Esophagus muscularis mucosa (tissue), 4 donors: ENCODE measurements around the gene RNU5D-1. TPM values are rescaled to one million over a fixed set of nuclear protein-coding genes. Genes with fewer than 3 reads are reported as not detected.
"Not testable (repeated sequence)": the region's sequence is repeated elsewhere in the genome, so short reads cannot be mapped to it uniquely, and the experiment has no call there.

Experiments
- DNase-seq: peaks from one replicate; pipeline ENCODE4 v3.0.0-alpha.2; 2017; ENCODE audit errors: extremely low spot score
- H3K27ac ChIP-seq, 4 donors: fragments of 200-600 bp; sonication (generic); replicated peaks in 1 of 4; 1 replicate in 3 of 4; 2 replicates in 1 of 4; pipeline ENCODE4 v1.5.1; 2016 to 2019; ENCODE audit warnings: mild to moderate bottlenecking in 1 of 4
- H3K27me3 ChIP-seq, 4 donors: fragments of 200-600 bp; sonication (generic); one replicate each; pipeline versions ENCODE4 v1.5.1 to v1.6.0; 2016 to 2019
- H3K36me3 ChIP-seq, 4 donors: fragments of 200-600 bp; sonication (generic); one replicate each; pipeline ENCODE4 v1.5.1; 2016 to 2019
- H3K4me1 ChIP-seq, 4 donors: fragments of 200-600 bp; sonication (generic); one replicate each; pipeline ENCODE4 v1.5.1; 2016 to 2019
- H3K4me3 ChIP-seq, 4 donors: fragments of 200-600 bp; sonication (generic); 1 replicate in 2 of 4; 2 replicates in 2 of 4; pipeline ENCODE4 v1.5.1; 2016 to 2019; ENCODE audit warnings: mild to moderate bottlenecking in 4 of 4, moderate library complexity in 1 of 4
- H3K9me3 ChIP-seq, 4 donors: fragments of 200-600 bp; sonication (generic); 1 replicate in 3 of 4; 2 replicates in 1 of 4; pipeline ENCODE4 v1.5.1; 2016 to 2019
- EP300 ChIP-seq: sonication (generic); formaldehyde crosslinking; IDR thresholded peaks from one replicate; pipeline ENCODE4 v1.6.1; 2017; ENCODE audit warnings: antibody characterized with exemption
- POLR2A ChIP-seq: fragments of 450-650 bp; IDR thresholded peaks from one replicate; pipeline ENCODE4 v1.6.1; 2017; ENCODE audit warnings: antibody characterized with exemption, moderate library complexity, mild to moderate bottlenecking, low read depth
- POLR2AphosphoS5 ChIP-seq, 2 donors: sonication (generic); formaldehyde crosslinking; IDR thresholded peaks; one replicate each; pipeline ENCODE4 v1.6.1; 2017; ENCODE audit warnings: antibody characterized with exemption in 2 of 2
- WGBS: methylation state at CpG from one replicate; pipeline ENCODE4 v1.1.5; 2018; 5-methylcytosine and 5-hydroxymethylcytosine counted together
- intact Hi-C: fragments of 100-400 bp; cut with DNase I; formaldehyde crosslinking; loops from one replicate; pipeline ENCODE4 v1.15.1; 2023
- total RNA-seq, 4 donors: library from RNA; depleted of rRNA; stranded (reverse); fragments of >200 nt; gene quantifications; one replicate each; pipeline versions ENCODE4 v1.1.0 to v1.2.1, GENCODE V29; 2016
- TF ChIP-seq, protein P1 (sequence below), 3 experiments: fragments of 200-600 bp in 2 of 3; fragments of 450-650 bp in 1 of 3; sonication (generic) in 2 of 3; IDR thresholded peaks; one replicate each; pipeline ENCODE4 v1.5.1; 2017 to 2019; ENCODE audit warnings: antibody characterized with exemption in 3 of 3, mild to moderate bottlenecking in 2 of 3, moderate library complexity in 1 of 3

Gene RNU5D-1
- total RNA-seq, 4 donors from 2014 or later: not detected

DNA sequence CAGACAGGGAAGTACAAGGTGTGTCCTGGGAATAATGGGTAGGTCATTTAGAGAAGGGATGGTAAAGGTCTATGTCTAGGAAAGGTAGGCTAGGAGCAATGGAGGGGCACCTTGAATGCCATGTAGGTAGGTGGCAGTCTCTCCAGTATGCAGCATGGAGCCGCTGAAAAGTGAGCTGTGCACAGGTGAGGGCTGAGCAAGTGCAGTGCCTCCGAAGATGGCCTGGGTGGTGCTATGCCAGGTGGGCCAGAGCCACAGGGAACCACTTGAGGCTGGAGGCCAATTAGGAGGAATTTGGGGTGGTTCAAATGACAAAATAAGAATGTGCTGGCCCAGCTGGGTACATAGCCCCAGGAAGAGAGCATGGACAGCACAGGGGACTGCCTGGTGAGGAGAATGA is 25.0 kb downstream of the RNU5D-1 start:
- H3K27me3 ChIP-seq: no peaks in the 10 kb centered on the region
- TF ChIP-seq POLR2AphosphoS5 (IDR thresholded peaks at IDR 0.05): no peak
- TF ChIP-seq, protein P1, sequence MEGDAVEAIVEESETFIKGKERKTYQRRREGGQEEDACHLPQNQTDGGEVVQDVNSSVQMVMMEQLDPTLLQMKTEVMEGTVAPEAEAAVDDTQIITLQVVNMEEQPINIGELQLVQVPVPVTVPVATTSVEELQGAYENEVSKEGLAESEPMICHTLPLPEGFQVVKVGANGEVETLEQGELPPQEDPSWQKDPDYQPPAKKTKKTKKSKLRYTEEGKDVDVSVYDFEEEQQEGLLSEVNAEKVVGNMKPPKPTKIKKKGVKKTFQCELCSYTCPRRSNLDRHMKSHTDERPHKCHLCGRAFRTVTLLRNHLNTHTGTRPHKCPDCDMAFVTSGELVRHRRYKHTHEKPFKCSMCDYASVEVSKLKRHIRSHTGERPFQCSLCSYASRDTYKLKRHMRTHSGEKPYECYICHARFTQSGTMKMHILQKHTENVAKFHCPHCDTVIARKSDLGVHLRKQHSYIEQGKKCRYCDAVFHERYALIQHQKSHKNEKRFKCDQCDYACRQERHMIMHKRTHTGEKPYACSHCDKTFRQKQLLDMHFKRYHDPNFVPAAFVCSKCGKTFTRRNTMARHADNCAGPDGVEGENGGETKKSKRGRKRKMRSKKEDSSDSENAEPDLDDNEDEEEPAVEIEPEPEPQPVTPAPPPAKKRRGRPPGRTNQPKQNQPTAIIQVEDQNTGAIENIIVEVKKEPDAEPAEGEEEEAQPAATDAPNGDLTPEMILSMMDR (IDR thresholded peaks at IDR 0.05): no peak
- no peak for DNase-seq
- intact Hi-C loops: no loop called here
- no peak overlapping the region for H3K27ac ChIP-seq
- H3K9me3 ChIP-seq: no peaks in the 10 kb centered on the region
- peaks cover 0 to 9% (median 2%) of the 10 kb centered on the region in 4 donors for H3K4me1 ChIP-seq
- WGBS: 79% methylated on average over 2 of the region's 2 CpGs
- H3K36me3 ChIP-seq: no peaks in the 10 kb centered on the region
- no peak overlapping the region for H3K4me3 ChIP-seq

DNA sequence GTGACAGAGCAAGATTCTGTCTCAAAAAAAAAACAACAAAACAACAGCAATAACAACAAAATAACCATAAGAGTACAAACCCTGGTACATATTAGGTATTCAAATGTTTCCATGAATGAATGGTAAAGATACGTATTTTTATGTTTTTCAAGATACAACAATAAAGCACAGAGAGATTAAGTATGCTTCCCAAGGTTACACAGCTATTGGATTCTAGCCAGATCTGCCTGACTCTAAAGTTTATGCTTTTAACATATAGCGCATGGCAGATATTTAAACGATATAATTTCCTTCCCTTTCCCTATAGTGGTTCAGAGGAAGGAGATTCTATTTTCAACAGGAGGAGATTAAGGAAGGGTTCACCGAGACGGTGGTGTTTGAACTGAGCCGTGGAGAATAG is 25.5 kb downstream of the RNU5D-1 start:
- WGBS: 85% methylated on average over 6 of the region's 6 CpGs
- no peaks in the 10 kb centered on the region for H3K9me3 ChIP-seq
- H3K27ac ChIP-seq: no peak overlapping the region
- intact Hi-C loops: no loop called here
- no peaks in the 10 kb centered on the region for H3K36me3 ChIP-seq
- H3K4me1 ChIP-seq: peaks cover 0 to 9% (median 2%) of the 10 kb centered on the region in 4 donors
- TF ChIP-seq EP300: no peak
- no peak for TF ChIP-seq POLR2A
- no peak for TF ChIP-seq POLR2AphosphoS5 (IDR thresholded peaks at IDR 0.05)
- TF ChIP-seq, protein P1 (IDR thresholded peaks at IDR 0.05): no peak
- no peak for DNase-seq
- no peak overlapping the region for H3K4me3 ChIP-seq
- H3K27me3 ChIP-seq: no peaks in the 10 kb centered on the region

DNA sequence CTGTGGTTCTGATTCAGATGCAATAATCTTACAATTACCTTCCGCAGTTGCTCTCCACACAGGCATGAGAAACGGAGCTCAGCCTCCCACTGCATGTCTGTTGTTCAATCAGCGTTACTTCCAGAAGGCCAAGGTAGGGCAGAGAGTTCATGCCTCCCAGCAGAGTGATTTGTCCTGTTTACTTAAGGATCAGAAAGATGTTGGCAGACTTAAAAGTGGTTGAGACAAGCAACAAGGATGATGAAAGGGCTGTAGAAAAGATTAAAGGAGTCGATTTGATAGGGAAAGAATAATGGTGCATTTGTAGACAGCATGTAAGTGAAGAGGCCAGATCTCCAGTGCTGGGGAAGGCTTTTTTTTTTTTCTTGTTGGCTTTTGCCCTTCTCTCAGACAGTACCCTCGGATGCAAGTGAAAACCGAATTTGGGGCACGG is 29.8 kb downstream of the RNU5D-1 start:
- no peak overlapping the region for H3K4me3 ChIP-seq
- H3K27ac ChIP-seq: no peak overlapping the region
- intact Hi-C loops: no loop called here
- no peak for DNase-seq
- H3K4me1 ChIP-seq: no peaks in the 10 kb centered on the region
- H3K27me3 ChIP-seq: no peaks in the 10 kb centered on the region
- no peaks in the 10 kb centered on the region for H3K36me3 ChIP-seq
- TF ChIP-seq POLR2AphosphoS5 (IDR thresholded peaks at IDR 0.05): no peak
- TF ChIP-seq, protein P1 (IDR thresholded peaks at IDR 0.05): no peak
- no peak for TF ChIP-seq EP300
- TF ChIP-seq POLR2A: no peak
- WGBS: 69% methylated on average over 7 of the region's 7 CpGs
- no peaks in the 10 kb centered on the region for H3K9me3 ChIP-seq

DNA sequence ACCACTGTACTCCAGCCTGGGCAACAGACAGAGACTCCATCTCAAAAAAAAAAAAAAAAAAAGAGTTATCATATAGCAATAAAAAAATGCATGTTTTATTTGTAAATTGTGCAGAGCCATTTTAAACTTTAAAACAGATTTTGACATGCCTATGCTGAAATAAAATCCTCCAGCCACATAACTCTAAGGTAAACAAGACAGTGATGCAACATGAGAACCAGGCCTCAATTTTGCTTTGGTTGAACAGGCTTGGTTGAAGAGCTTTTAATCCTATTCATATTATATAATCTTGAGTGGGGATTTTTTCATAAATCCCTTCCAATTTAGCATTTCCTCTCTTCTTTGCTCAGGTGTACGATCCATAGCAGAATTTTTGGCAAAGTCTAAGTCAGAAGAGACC is 30.4 kb downstream of the RNU5D-1 start:
- H3K4me3 ChIP-seq: no peak overlapping the region
- no peaks in the 10 kb centered on the region for H3K36me3 ChIP-seq
- H3K27ac ChIP-seq: no peak overlapping the region
- H3K4me1 ChIP-seq: no peaks in the 10 kb centered on the region
- WGBS: 85% methylated on average over 1 of the region's 1 CpG
- TF ChIP-seq, protein P1 (IDR thresholded peaks at IDR 0.05): no peak
- no peak for TF ChIP-seq POLR2AphosphoS5 (IDR thresholded peaks at IDR 0.05)
- TF ChIP-seq EP300: no peak
- TF ChIP-seq POLR2A: no peak
- intact Hi-C loops: no loop called here
- no peaks in the 10 kb centered on the region for H3K27me3 ChIP-seq
- no peaks in the 10 kb centered on the region for H3K9me3 ChIP-seq
- DNase-seq: no peak

DNA sequence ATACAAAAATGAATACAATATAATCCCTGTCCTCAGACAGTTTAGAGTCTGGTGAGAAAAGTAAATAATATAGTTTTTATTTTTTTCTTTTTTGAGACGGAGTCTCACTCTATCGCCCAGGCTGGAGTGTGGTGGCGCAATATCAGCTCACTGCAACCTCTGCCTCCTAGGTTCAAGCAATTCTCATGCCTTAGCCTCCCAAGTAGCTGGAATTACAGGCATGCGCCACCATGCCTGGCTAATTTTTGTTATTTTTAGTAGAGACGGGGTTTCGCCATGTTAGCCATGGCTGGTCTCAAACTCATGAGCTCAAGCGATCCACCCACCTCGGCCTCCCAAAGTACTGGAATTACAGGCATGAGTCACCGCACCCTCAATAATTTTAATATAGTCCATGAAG is 31.6 kb downstream of the RNU5D-1 start:
- H3K4me1 ChIP-seq, H3K36me3 ChIP-seq, intact Hi-C loops, H3K4me3 ChIP-seq, H3K27me3 ChIP-seq, H3K9me3 ChIP-seq, DNase-seq, H3K27ac ChIP-seq: not testable (repeated sequence)
- WGBS: 97% methylated on average over 9 of the region's 9 CpGs
